K562 (cell line): Measurements from ENCODE around the gene COPA.

Experiments
- ATF6 ChIP-seq: sonication (generic); formaldehyde crosslinking; IDR thresholded peaks from 2 replicates; pipeline ENCODE4 v1.4.0; 2020; ENCODE audit warnings: mild to moderate bottlenecking, missing genetic modification reagents
- FIP1L1 ChIP-seq: fragments of 200-400 bp; formaldehyde crosslinking; IDR thresholded peaks from 2 replicates; pipeline ENCODE4 v1.6.1; 2018; ENCODE audit warnings: mild to moderate bottlenecking, low read depth, low read length; ENCODE audit not compliant: poor library complexity, severe bottlenecking

- TF ChIP-seq ATF6 (CRISPR knock-in tag): no peak
- TF ChIP-seq FIP1L1: no peak
Observed at GRCh38 chr1:160239582-160240299, 103.3 kb downstream of the COPA start.
